AG04449 (cell line): ENCODE measurements around the gene ZDHHC3.
"Not testable (repeated sequence)": the region's sequence is repeated elsewhere in the genome, so short reads cannot be mapped to it uniquely, and the experiment has no call there.

Experiments used
- CTCF ChIA-PET: fragments of 350-600 bp; formaldehyde crosslinking; extraction: SDS; loops from one replicate; lab custom pipeline; 2021; ENCODE audit warnings: antibody characterized with exemption; lab: Yijun Ruan, JAX
- POLR2A ChIA-PET: fragments of 400-600, 350-600 bp; formaldehyde crosslinking; extraction: SDS; loops from one replicate; lab custom pipeline; 2020; ENCODE audit warnings: antibody characterized with exemption, inconsistent platforms; lab: Yijun Ruan, JAX
- DNase-seq: peaks from one replicate; pipeline ENCODE4 v3.0.0-alpha.2; 2010; ENCODE audit warnings: low read depth, low spot score
- H3K4me3 ChIP-seq: 2 replicates; pipeline ENCODE4 v1.5.1; 2011; ENCODE audit warnings: low read depth, mild to moderate bottlenecking, control low read depth, low read length
- TF ChIP-seq, protein P1 (sequence below): IDR thresholded peaks from one replicate; pipeline ENCODE4 v1.5.1; 2011; ENCODE audit warnings: mild to moderate bottlenecking, moderate library complexity, low read length, control low read depth, inconsistent platforms; ENCODE audit not compliant: insufficient read depth; ENCODE audit errors: missing control alignments

ZDHHC3 gene

DNA sequence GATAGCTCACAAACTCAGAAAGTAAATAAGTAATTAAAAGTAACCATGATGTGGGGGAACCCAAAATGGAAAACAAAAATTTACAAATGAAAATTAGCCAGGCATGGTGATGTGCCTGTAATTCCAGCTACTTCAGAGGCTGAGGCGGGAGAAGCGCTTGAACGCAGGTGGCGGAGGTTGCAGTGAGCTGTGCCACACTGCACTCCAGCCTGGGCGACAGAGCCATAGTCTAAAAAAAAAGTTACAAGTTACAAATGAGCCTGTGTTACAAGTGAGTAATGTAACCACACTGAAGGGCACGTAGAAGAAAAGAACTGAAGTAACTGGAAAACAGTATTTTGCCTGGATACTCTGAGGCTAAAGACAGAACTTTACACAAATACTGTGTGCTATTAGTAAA, 11.4 kb upstream of the ZDHHC3 start:
- DNase-seq = no peak
- ChIA-PET POLR2A (interaction anchor here (1.3 kb wide), 1 partner anchor 11 kb away, joined by 3 read pairs; the partner anchor contains the start of genes EXOSC7 and ZDHHC3), CTCF (interaction anchor here (1.0 to 2.2 kb wide), 4 partner anchors 9 to 59 kb away, joined by 3 to 14 read pairs (median 5); no protein-coding TSS in a partner anchor)
- H3K4me3 ChIP-seq = no peak overlapping the region
- TF ChIP-seq, protein P1, sequence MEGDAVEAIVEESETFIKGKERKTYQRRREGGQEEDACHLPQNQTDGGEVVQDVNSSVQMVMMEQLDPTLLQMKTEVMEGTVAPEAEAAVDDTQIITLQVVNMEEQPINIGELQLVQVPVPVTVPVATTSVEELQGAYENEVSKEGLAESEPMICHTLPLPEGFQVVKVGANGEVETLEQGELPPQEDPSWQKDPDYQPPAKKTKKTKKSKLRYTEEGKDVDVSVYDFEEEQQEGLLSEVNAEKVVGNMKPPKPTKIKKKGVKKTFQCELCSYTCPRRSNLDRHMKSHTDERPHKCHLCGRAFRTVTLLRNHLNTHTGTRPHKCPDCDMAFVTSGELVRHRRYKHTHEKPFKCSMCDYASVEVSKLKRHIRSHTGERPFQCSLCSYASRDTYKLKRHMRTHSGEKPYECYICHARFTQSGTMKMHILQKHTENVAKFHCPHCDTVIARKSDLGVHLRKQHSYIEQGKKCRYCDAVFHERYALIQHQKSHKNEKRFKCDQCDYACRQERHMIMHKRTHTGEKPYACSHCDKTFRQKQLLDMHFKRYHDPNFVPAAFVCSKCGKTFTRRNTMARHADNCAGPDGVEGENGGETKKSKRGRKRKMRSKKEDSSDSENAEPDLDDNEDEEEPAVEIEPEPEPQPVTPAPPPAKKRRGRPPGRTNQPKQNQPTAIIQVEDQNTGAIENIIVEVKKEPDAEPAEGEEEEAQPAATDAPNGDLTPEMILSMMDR = no peak

DNA sequence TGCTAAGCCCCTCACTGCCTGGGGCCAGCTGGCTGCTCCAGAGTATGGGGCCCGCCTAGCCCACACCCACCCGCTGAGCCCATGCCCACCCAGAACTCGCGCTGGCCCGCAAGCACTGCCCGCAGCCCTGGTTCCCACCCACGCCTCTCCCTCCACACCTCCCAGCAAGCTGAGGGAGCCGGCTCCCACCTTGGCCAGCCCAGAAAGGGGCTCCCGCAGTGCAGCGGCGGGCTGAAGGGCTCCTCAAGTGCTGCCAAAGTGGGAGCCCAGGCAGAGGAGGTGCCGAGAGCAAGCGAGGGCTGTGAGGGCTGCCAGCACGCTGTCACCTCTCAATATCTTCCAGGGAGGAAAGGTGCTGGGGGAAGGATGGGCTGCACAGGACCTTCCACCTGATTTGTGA, 10.4 kb upstream of the ZDHHC3 start:
- not testable (repeated sequence) for H3K4me3 ChIP-seq, DNase-seq
- ChIA-PET CTCF (interaction anchor here (0.9 to 2.1 kb wide), 2 partner anchors 9 to 10 kb away, joined by 4 to 7 read pairs; no protein-coding TSS in a partner anchor), POLR2A (interaction anchor here (1.3 kb wide), 1 partner anchor 10 kb away, joined by 3 read pairs; the partner anchor contains the start of genes EXOSC7 and ZDHHC3)

DNA sequence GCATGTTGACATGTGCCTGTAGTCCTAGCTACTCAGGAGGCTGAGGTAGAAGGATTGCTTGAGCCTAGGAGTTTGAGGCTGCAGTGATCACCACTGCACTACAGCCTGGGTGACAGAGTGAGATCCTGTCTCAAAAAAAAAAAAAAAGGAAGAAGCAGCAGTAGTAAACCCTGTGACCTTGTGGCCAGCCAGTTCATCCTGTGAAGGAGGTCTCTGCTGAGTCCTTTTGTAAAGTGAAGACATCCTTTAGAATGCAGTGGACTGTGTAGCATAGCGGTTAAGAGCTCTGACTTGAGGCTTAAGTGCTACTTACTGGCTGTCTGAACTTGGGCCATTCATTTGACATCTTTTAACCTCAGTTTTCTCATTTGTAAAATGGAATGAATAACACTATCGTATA, 8.4 kb upstream of the ZDHHC3 start:
- ChIA-PET POLR2A (no interaction called here), CTCF (interaction anchor here (1.0 to 4.3 kb wide), 2 partner anchors 8 to 12 kb away, joined by 4 to 33 read pairs; no protein-coding TSS in a partner anchor)
- no peak overlapping the region for H3K4me3 ChIP-seq
- DNase-seq = no peak
- TF ChIP-seq, protein P1 = no peak

DNA sequence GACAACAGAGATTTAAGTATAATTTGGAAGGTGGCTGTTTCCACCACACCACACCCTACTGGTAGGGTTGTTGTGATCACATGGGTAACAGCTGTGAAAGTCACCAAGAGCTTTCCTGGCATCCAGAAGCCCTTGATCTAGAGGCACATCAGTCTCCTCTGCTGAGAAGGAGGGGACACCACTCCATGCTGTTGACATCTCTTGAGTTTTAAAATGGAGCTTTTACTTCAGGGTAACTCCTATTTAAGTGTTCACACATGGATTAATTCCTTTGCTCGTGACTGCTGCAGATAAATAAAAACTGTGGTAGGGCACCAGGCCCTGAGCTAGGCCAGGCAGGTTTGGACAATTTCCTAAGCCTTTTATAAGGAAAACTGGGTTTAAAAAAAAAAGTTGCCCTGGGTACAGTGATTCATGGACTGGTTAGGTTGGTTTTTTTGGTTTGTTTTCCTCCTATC, 7.5 kb upstream of the ZDHHC3 start:
- TF ChIP-seq, protein P1 = no peak
- DNase-seq = no peak
- ChIA-PET CTCF (interaction anchor here (4.3 kb wide), 1 partner anchor 9 kb away, joined by 33 read pairs; no protein-coding TSS in a partner anchor), POLR2A (no interaction called here)
- H3K4me3 ChIP-seq = no peak overlapping the region

DNA sequence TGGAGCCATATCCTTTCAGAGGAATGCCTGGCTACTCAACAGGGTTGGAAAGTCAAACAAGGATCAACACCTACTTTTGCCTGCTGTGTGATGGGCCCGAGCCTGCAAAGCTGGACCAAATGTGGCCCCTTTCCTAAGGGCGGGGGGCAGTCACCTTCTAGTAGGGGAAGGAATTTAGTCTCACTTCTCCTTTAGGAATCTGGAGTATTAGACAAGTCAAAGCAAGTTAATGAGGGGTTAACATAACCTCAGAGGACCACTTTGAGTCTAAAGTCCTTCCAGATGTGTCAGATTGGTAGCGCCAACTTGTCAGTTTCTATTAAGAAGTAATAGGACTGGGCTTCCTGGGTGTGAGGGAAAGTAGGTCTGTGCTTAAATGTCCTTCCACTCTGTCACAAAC, 6.8 kb upstream of the ZDHHC3 start:
- ChIA-PET CTCF (interaction anchor here (4.3 kb wide), 1 partner anchor 10 kb away, joined by 33 read pairs; no protein-coding TSS in a partner anchor), POLR2A (no interaction called here)
- H3K4me3 ChIP-seq = no peak overlapping the region
- TF ChIP-seq, protein P1 = no peak
- no peak for DNase-seq

DNA sequence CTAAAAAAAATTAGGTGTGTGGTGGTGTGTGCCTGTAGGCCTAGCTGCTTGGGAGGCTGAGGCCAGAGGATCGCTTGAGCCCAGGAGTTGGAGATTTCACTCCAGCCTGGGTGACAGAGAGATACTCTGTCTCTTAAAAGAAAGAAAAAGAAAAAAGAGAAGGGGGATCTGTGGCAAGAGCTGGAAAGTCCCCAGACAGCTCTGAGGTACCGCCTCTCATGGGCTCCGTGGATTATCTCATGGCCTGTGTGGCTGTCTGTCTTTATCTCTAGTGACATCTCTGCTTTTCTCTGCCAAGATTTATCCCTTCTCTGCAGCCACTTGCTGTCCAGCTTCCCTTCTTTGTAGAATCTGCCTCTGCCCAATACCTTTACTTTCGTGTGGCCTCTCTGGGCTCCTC, 5.8 kb upstream of the ZDHHC3 start:
- TF ChIP-seq, protein P1 = no peak
- ChIA-PET CTCF (interaction anchor here (4.3 kb wide), 1 partner anchor 11 kb away, joined by 33 read pairs; no protein-coding TSS in a partner anchor), POLR2A (no interaction called here)
- no peak overlapping the region for H3K4me3 ChIP-seq
- DNase-seq = no peak
